ENCODE measurements around the gene E2F2.

The E2F2 gene

DNA sequence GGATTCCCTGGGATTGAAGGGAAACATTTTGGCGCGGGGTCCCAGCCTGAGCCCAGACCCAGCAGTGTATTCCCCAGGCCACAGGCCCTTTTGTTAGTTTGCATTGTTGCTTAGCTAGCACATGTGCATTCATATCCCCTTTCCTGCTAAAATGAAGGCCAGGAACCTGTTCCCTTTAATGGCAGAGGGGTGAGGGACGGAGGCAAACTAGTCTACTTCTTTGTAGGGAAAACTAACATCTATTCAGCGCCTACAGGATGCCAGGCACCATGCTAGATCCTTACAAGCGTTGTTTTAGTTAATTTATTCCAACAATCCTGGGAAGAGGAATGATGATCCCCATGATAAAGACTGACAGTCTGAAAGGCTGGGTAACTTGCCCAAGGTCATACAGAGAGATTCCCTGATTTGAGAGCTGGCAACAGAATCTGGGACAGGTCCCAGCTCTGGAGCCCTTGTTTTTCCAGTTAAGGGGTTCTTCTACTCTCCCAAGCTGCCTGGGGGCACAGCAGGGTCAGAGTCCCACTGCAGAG is 595 bp upstream of the E2F2 start (continued):
- TF ChIP-seq, protein P1, sequence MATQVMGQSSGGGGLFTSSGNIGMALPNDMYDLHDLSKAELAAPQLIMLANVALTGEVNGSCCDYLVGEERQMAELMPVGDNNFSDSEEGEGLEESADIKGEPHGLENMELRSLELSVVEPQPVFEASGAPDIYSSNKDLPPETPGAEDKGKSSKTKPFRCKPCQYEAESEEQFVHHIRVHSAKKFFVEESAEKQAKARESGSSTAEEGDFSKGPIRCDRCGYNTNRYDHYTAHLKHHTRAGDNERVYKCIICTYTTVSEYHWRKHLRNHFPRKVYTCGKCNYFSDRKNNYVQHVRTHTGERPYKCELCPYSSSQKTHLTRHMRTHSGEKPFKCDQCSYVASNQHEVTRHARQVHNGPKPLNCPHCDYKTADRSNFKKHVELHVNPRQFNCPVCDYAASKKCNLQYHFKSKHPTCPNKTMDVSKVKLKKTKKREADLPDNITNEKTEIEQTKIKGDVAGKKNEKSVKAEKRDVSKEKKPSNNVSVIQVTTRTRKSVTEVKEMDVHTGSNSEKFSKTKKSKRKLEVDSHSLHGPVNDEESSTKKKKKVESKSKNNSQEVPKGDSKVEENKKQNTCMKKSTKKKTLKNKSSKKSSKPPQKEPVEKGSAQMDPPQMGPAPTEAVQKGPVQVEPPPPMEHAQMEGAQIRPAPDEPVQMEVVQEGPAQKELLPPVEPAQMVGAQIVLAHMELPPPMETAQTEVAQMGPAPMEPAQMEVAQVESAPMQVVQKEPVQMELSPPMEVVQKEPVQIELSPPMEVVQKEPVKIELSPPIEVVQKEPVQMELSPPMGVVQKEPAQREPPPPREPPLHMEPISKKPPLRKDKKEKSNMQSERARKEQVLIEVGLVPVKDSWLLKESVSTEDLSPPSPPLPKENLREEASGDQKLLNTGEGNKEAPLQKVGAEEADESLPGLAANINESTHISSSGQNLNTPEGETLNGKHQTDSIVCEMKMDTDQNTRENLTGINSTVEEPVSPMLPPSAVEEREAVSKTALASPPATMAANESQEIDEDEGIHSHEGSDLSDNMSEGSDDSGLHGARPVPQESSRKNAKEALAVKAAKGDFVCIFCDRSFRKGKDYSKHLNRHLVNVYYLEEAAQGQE (tag by site-specific recombination; IDR thresholded peaks at IDR 0.05) = no peak
- no peak for TF ChIP-seq ZNF654 (tag by site-specific recombination; IDR thresholded peaks at IDR 0.05; ENCODE audit: low read depth)
- TF ChIP-seq, protein P2, sequence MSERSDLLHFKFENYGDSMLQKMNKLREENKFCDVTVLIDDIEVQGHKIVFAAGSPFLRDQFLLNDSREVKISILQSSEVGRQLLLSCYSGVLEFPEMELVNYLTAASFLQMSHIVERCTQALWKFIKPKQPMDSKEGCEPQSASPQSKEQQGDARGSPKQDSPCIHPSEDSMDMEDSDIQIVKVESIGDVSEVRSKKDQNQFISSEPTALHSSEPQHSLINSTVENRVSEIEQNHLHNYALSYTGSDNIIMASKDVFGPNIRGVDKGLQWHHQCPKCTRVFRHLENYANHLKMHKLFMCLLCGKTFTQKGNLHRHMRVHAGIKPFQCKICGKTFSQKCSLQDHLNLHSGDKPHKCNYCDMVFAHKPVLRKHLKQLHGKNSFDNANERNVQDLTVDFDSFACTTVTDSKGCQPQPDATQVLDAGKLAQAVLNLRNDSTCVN (tag by site-specific recombination; optimal IDR thresholded peaks at IDR 0.05) = no peak
- TF ChIP-seq ZBTB8A (tag by site-specific recombination; IDR thresholded peaks at IDR 0.05) = no peak
- no peak for TF ChIP-seq ZNF626 (tag by site-specific recombination; IDR thresholded peaks at IDR 0.05)
- TF ChIP-seq SCRT2 (tag by site-specific recombination; IDR thresholded peaks at IDR 0.05) = peak; percentile 8; the same call in 1 of the 2 replicates
- 0 out of 2 replicates have a peak, but pooled peaks have one; percentile 47 for TF ChIP-seq ZNF768 (tag by site-specific recombination; IDR thresholded peaks at IDR 0.05)
- TF ChIP-seq ZNF416 (tag by site-specific recombination; IDR thresholded peaks at IDR 0.05) = no peak
- no peak for TF ChIP-seq ZNF37A (tag by site-specific recombination; IDR thresholded peaks at IDR 0.05)
- no peak for TF ChIP-seq ZFP69B (tag by site-specific recombination; IDR thresholded peaks at IDR 0.05)
- TF ChIP-seq ZNF24 (tag by site-specific recombination; IDR thresholded peaks at IDR 0.05) = 0 out of 2 replicates have a peak, but pooled peaks have one; percentile 4
- TF ChIP-seq ZNF785 (tag by site-specific recombination; IDR thresholded peaks at IDR 0.05) = no peak
- no peak for TF ChIP-seq YY1 (tag by site-specific recombination; IDR thresholded peaks at IDR 0.05)
- no peak for TF ChIP-seq BCL11B (tag by site-specific recombination; IDR thresholded peaks at IDR 0.05; ENCODE audit: low read depth)
- TF ChIP-seq ZNF202 (tag by site-specific recombination; IDR thresholded peaks at IDR 0.05; ENCODE audit: borderline replicate concordance) = no peak
- TF ChIP-seq ZNF175 (tag by site-specific recombination; IDR thresholded peaks at IDR 0.05) = no peak
- TF ChIP-seq MZF1 (tag by site-specific recombination; IDR thresholded peaks at IDR 0.05; ENCODE audit: borderline replicate concordance) = peak; percentile 43; the same call in 1 of the 2 replicates

DNA sequence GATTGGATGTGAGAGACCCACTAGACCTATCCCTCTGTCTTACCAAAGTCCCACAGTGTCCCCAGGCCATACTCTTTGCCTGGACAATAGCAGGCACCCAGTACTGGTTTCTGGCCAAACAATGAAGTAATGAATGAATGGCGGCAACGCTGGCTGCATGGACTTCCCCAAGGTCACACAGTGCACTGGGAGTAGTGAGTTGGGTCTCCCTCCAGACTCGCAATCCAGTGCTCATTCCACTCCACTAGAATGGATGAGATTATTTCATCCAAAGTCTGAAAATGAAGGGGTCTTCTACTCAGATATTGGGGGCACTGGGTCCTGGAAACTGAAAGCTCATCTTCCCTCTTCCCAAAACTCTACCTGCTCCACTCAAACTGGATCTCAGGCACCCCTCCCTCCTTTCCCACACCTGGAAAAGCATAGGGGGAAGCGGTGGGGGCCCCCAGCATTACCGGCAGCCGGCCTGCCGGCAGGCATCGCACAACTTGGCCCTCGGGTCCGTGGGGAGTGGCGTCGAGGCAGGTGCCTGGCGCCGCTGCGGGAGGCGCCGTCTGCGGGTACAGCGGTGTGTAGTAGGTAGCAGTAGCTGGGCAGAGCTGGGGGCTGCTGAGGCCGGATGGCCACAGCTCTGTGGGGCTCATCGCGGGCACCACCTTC is 816 bp downstream of the E2F2 start:
- H3K36me3 ChIP-seq (ENCODE audit: control insufficient read depth in 2 of 2, insufficient read depth in 1 of 2, low read length in 2 of 2) = peaks cover 0 to 16% of the 10 kb centered on the region in 2 experiments; a peak in 1 of 3 replicates
- H3K4me3 ChIP-seq (ENCODE audit: low read depth, low read length) = peak overlapping the region; percentile 69
- H3K9me3 ChIP-seq (ENCODE audit: control insufficient read depth, insufficient read depth, low read depth, low read length) = no peaks in the 10 kb centered on the region
- H3K27ac ChIP-seq (ENCODE audit: extremely low read depth, low read depth, low read length) = peak overlapping the region; percentile 89; the same call in 1 of the 2 replicates
- peaks cover 8% of the 10 kb centered on the region for H3K4me1 ChIP-seq (ENCODE audit: control insufficient read depth, insufficient read depth, low read length)
- ChIA-PET CTCF (interaction anchor here (0.5 to 4.5 kb wide), 10 partner anchors 10 to 214 kb away, joined by 3 to 36 read pairs (median 6); no protein-coding TSS in a partner anchor), POLR2A (interaction anchor here (0.6 to 3.6 kb wide), 8 partner anchors 25 to 186 kb away, joined by 3 to 17 read pairs (median 6); partner anchors contain the start of genes HNRNPR, ID3 and RPL11)
- TF ChIP-seq TRIM28 (IDR thresholded peaks at IDR 0.05; ENCODE audit: borderline replicate concordance, low read length) (peak; percentile 10; the same call in 1 of the 2 replicates), ZNF311 (tag by site-specific recombination; IDR thresholded peaks at IDR 0.05; ENCODE audit: borderline replicate concordance) (no peak), OSR2 (tag by site-specific recombination; IDR thresholded peaks at IDR 0.05) (peak; percentile 65; the same call in 1 of the 2 replicates), ZNF335 (tag by site-specific recombination; conservative IDR thresholded peaks at IDR 0.05) (peak; percentile 98), GLIS2 (tag by site-specific recombination; IDR thresholded peaks at IDR 0.05) (peak; percentile 70), KLF1 (tag by site-specific recombination; IDR thresholded peaks at IDR 0.05) (no peak), ZIC2 (tag by site-specific recombination; IDR thresholded peaks at IDR 0.05) (peak; percentile 54; the same call in 1 of the 2 replicates), ZNF341 (tag by site-specific recombination; IDR thresholded peaks at IDR 0.05; ENCODE audit: low read depth) (no peak), ZNF24 (tag by site-specific recombination; IDR thresholded peaks at IDR 0.05) (peak; percentile 78), GLIS1 (tag by site-specific recombination; IDR thresholded peaks at IDR 0.05) (0 out of 2 replicates have a peak, but pooled peaks have one; percentile 26), IKZF3 (tag by site-specific recombination; IDR thresholded peaks at IDR 0.05) (no peak)
